GM18499 (cell line): ENCODE results near the gene NKAPD1.
"Not testable (repeated sequence)": the region's sequence is repeated elsewhere in the genome, so short reads cannot be mapped to it uniquely, and the experiment has no call there.

ENCODE experiments used
- ATAC-seq: cut with Tn5 transposase; IDR thresholded peaks from one replicate; pipeline ENCODE4 v1.9.1; 2021; ENCODE audit warnings: moderate number of reproducible peaks; ENCODE audit not compliant: insufficient read depth, unreplicated experiment

The NKAPD1 gene

GRCh38 chr11:112073941-112074811, at the start of gene NKAPD1, which contains the start of gene PIH1D2:
Gene NKAPD1 (plus strand): TSS chr11:112074299. CDS start chr11:112075575, 1,276 bp downstream.
Gene PIH1D2 (minus strand): TSS chr11:112074017. CDS start chr11:112073174, 843 bp downstream.
- peak; percentile 60 for ATAC-seq

- peak; percentile 69 for ATAC-seq
Observed at GRCh38 chr11:112024773-112025678, 49.1 kb upstream of the NKAPD1 start, which contains the start of gene DLAT. Gene DLAT (plus strand): TSS chr11:112025408. CDS start chr11:112025473, 65 bp downstream.

GRCh38 chr11:112025707-112026106, 48.4 kb upstream of the NKAPD1 start:
- peak; percentile 2 for ATAC-seq

GRCh38 chr11:112026784-112027410, 47.2 kb upstream of the NKAPD1 start:
- not testable (repeated sequence) for ATAC-seq

GRCh38 chr11:112029460-112029859, 44.6 kb upstream of the NKAPD1 start:
- ATAC-seq: no peak

GRCh38 chr11:112033902-112034301, 40.2 kb upstream of the NKAPD1 start:
- ATAC-seq: no peak

- no peak for ATAC-seq
Observed at GRCh38 chr11:112037527-112037926, 36.6 kb upstream of the NKAPD1 start.

- ATAC-seq: no peak
Observed at GRCh38 chr11:112042161-112042960, 31.7 kb upstream of the NKAPD1 start.

GRCh38 chr11:112042961-112043304, 31.2 kb upstream of the NKAPD1 start:
- no peak for ATAC-seq

GRCh38 chr11:112044961-112045360, 29.1 kb upstream of the NKAPD1 start:
- ATAC-seq: no peak

- not testable (repeated sequence) for ATAC-seq
Observed at GRCh38 chr11:112046647-112047046, 27.5 kb upstream of the NKAPD1 start.

- ATAC-seq: not testable (repeated sequence)
Observed at GRCh38 chr11:112048256-112048655, 25.8 kb upstream of the NKAPD1 start.

- ATAC-seq: no peak
Observed at GRCh38 chr11:112049777-112050176, 24.3 kb upstream of the NKAPD1 start.

- peak; percentile 75 for ATAC-seq
Observed at GRCh38 chr11:112050721-112051120, 23.4 kb upstream of the NKAPD1 start.

- no peak for ATAC-seq
Observed at GRCh38 chr11:112051768-112052167, 22.3 kb upstream of the NKAPD1 start.

GRCh38 chr11:112057170-112057569, 16.9 kb upstream of the NKAPD1 start:
- no peak for ATAC-seq

- ATAC-seq: no peak
Observed at GRCh38 chr11:112058103-112058502, 16.0 kb upstream of the NKAPD1 start.

GRCh38 chr11:112062923-112063322, 11.2 kb upstream of the NKAPD1 start:
- ATAC-seq: no peak

- ATAC-seq: no peak
Observed at GRCh38 chr11:112082729-112083128, 8.6 kb downstream of the NKAPD1 start.
